DND-41 (cell line): ENCODE results near the gene RPUSD3.
A peak's percentile ranks its signal among the peaks of the same experiment; 100 is the strongest.

Experiments
- ATAC-seq: fragments of 200-7000 bp; cut with Tn5 transposase; 3 replicates; pipeline ENCODE4 v1.9.1; 2021; ENCODE audit warnings: low read depth; ENCODE audit not compliant: insufficient read depth
- DNase-seq: peaks from one replicate; pipeline ENCODE4 v3.0.0-alpha.2; 2020
- H2AFZ ChIP-seq: 2 replicates; pipeline ENCODE4 v1.6.0; 2012; ENCODE audit warnings: low read depth, low read length
- H3K27ac ChIP-seq: 2 replicates; pipeline ENCODE4 v1.5.1; 2012; ENCODE audit warnings: low read length, inconsistent platforms
- H3K27me3 ChIP-seq: fragments of 200-600 bp; sonication (generic); 2 replicates; pipeline ENCODE4 v1.6.0; 2012; ENCODE audit warnings: low read length, mild to moderate bottlenecking, inconsistent platforms; ENCODE audit not compliant: insufficient read depth, poor library complexity
- H3K36me3 ChIP-seq: 2 replicates; pipeline ENCODE4 v1.5.1; 2012; ENCODE audit warnings: low read length, inconsistent platforms; ENCODE audit not compliant: insufficient read depth
- H3K4me1 ChIP-seq: 2 replicates; pipeline ENCODE4 v1.5.1; 2012; ENCODE audit warnings: mild to moderate bottlenecking, low read length; ENCODE audit not compliant: insufficient read depth
- H3K4me2 ChIP-seq: 2 replicates; pipeline ENCODE4 v1.6.0; 2012; ENCODE audit warnings: mild to moderate bottlenecking, moderate library complexity, low read length, inconsistent platforms; ENCODE audit not compliant: insufficient read depth
- H3K4me3 ChIP-seq, 2 experiments: fragments of 200-600 bp in 1 of 2; shearing (Covaris generic) in 1 of 2; 2 replicates each; pipeline ENCODE4 v1.5.1; 2012 to 2016; ENCODE audit warnings: inconsistent platforms in 2 of 2, low read length in 2 of 2, mild to moderate bottlenecking in 2 of 2, low read depth in 1 of 2, moderate library complexity in 1 of 2
- H3K79me2 ChIP-seq: 2 replicates; pipeline ENCODE4 v1.6.0; 2012; ENCODE audit warnings: low read length, inconsistent platforms; ENCODE audit not compliant: insufficient read depth
- H3K9ac ChIP-seq: 2 replicates; pipeline ENCODE4 v1.6.0; 2012; ENCODE audit warnings: low read depth, mild to moderate bottlenecking, inconsistent platforms, low read length, moderate library complexity
- H3K9me3 ChIP-seq: 2 replicates; pipeline ENCODE4 v1.5.1; 2012; ENCODE audit warnings: low read length, moderate library complexity, mild to moderate bottlenecking, inconsistent platforms; ENCODE audit not compliant: insufficient read depth, severe bottlenecking
- H4K20me1 ChIP-seq: 2 replicates; pipeline ENCODE4 v1.6.0; 2012; ENCODE audit warnings: low read length; ENCODE audit not compliant: insufficient read depth
- CTCF ChIP-seq: IDR thresholded peaks from 2 replicates; pipeline ENCODE4 v1.5.1; 2012; ENCODE audit warnings: borderline replicate concordance, low read length, moderate library complexity, mild to moderate bottlenecking; ENCODE audit not compliant: poor library complexity, severe bottlenecking; ENCODE audit errors: extremely low read depth
- EZH2 ChIP-seq: IDR thresholded peaks from 3 replicates; pipeline ENCODE4 v1.6.1; 2012; ENCODE audit warnings: borderline replicate concordance, low read depth, mild to moderate bottlenecking, moderate library complexity, low read length, inconsistent platforms; ENCODE audit not compliant: severe bottlenecking

RPUSD3 gene

GRCh38 chr3:9837701-9838582 is 5.9 kb downstream of the RPUSD3 start:
- no peak for TF ChIP-seq EZH2
- no peak for TF ChIP-seq CTCF
- H2AFZ ChIP-seq: no peak overlapping the region
- H3K9me3 ChIP-seq: no peaks in the 10 kb centered on the region
- peaks cover 11% of the 10 kb centered on the region for H3K4me1 ChIP-seq
- H3K27me3 ChIP-seq: no peaks in the 10 kb centered on the region
- no peak overlapping the region for H3K4me2 ChIP-seq
- H4K20me1 ChIP-seq: peaks cover 3% of the 10 kb centered on the region; the same call in 1 of the 2 replicates
- H3K36me3 ChIP-seq: peaks cover 73% of the 10 kb centered on the region
- 0 out of 2 replicates have a peak, but pooled peaks cover 2% of the 10 kb centered on the region for H3K79me2 ChIP-seq
- no peak for DNase-seq
- no peak overlapping the region for H3K4me3 ChIP-seq
- no peak overlapping the region for H3K9ac ChIP-seq
- ATAC-seq: no peak
- 0 out of 2 replicates have a peak overlapping the region, but pooled peaks have one; percentile 14 for H3K27ac ChIP-seq

- Histone ChIP-seq H3K9ac (no peak overlapping the region), H3K9me3 (no peaks in the 10 kb centered on the region), H3K4me3 (no peak overlapping the region), H3K79me2 (no peaks in the 10 kb centered on the region), H3K4me2 (no peak overlapping the region), H4K20me1 (peaks cover 5% of the 10 kb centered on the region; the same call in 1 of the 2 replicates), H3K4me1 (no peaks in the 10 kb centered on the region), H3K36me3 (peaks cover 67% of the 10 kb centered on the region), H2AFZ (no peak overlapping the region), H3K27ac (no peak overlapping the region), H3K27me3 (no peaks in the 10 kb centered on the region)
- TF ChIP-seq EZH2 (no peak), CTCF (no peak)
- no peak for ATAC-seq
- DNase-seq: no peak
Observed at GRCh38 chr3:9834520-9835380, 9.1 kb downstream of the RPUSD3 start.

- Histone ChIP-seq H3K27ac (no peak overlapping the region), H3K36me3 (peaks cover 68% of the 10 kb centered on the region), H3K79me2 (no peaks in the 10 kb centered on the region), H3K4me1 (no peaks in the 10 kb centered on the region), H4K20me1 (peaks cover 5% of the 10 kb centered on the region; the same call in 1 of the 2 replicates), H3K9me3 (no peaks in the 10 kb centered on the region), H3K9ac (no peak overlapping the region), H3K27me3 (no peaks in the 10 kb centered on the region), H3K4me3 (no peak overlapping the region), H2AFZ (no peak overlapping the region), H3K4me2 (no peak overlapping the region)
- no peak for TF ChIP-seq CTCF
- DNase-seq (no peak), ATAC-seq (no peak)
Observed at GRCh38 chr3:9833078-9833477, 10.7 kb downstream of the RPUSD3 start.
